HepG2 (cell line): ENCODE results near the gene STC2. TPM values are rescaled to one million over a fixed set of nuclear protein-coding genes. Genes with fewer than 3 reads are reported as not detected.

Experiments
- ATAC-seq: fragments of 200-7000 bp; cut with Tn5 transposase; 3 replicates; pipeline ENCODE4 v1.9.1; 2020; ENCODE audit warnings: mild to moderate bottlenecking, moderate library complexity
- BruUV-seq: library from RNA; stranded (reverse); fragments of 400-500 nt; replicated peaks from 2 replicates; lab custom pipeline; 2021; lab: Mats Ljungman, UMichigan
- CTCF ChIA-PET: fragments of 300-600 bp; formaldehyde crosslinking; extraction: SDS; loops from one replicate; lab custom pipeline; 2021; ENCODE audit warnings: low total read pairs, inconsistent platforms, low intra/inter-chr PET ratio; lab: Yijun Ruan, JAX
- POLR2A ChIA-PET: fragments of 350-600 bp; sonication (Branson Sonifier 250); formaldehyde crosslinking; loops from one replicate; lab custom pipeline; 2020; ENCODE audit warnings: antibody characterized with exemption, inconsistent platforms; lab: Yijun Ruan, JAX
- DNase-seq: peaks from one replicate; pipeline ENCODE4 v3.0.0-alpha.2; 2015; ENCODE audit warnings: low spot score
- FAIRE-seq: peaks from 3 replicates; lab custom pipeline; 2011; peaks lifted over from hg19 to GRCh38; lab: Jason Lieb, UNC
- H2AFZ ChIP-seq: one replicate; pipeline ENCODE4 v1.6.1; 2011; ENCODE audit warnings: low read length, inconsistent platforms
- H3K27ac ChIP-seq: fragments of 300-600 bp; 3 replicates; pipeline ENCODE4 v1.8.0; 2011; ENCODE audit warnings: mixed run types, mild to moderate bottlenecking, mixed read lengths, low read length, inconsistent platforms; ENCODE audit not compliant: insufficient read depth; ENCODE audit errors: extremely low read length
- H3K27me3 ChIP-seq, 2 experiments: fragments of 200-600 bp in 1 of 2; 2 replicates in 1 of 2; 3 replicates in 1 of 2; pipeline versions ENCODE4 v1.6.0 to v1.8.0; 2011; ENCODE audit warnings: low read length in 2 of 2, mild to moderate bottlenecking in 2 of 2, moderate library complexity in 2 of 2, inconsistent platforms in 1 of 2; ENCODE audit not compliant: insufficient read depth in 2 of 2, control insufficient read depth in 1 of 2
- H3K36me3 ChIP-seq, 2 experiments: fragments of 200-600 bp in 1 of 2; replicated peaks in 1 of 2; 2 replicates in 1 of 2; 3 replicates in 1 of 2; pipeline versions ENCODE4 v1.5.1 to v1.8.0; 2011; ENCODE audit warnings: low read length in 2 of 2, inconsistent platforms in 1 of 2; ENCODE audit not compliant: insufficient read depth in 2 of 2, control insufficient read depth in 1 of 2
- H3K4me1 ChIP-seq: 2 replicates; pipeline ENCODE4 v1.5.1; 2012; ENCODE audit warnings: low read length, inconsistent platforms; ENCODE audit not compliant: insufficient read depth
- H3K4me2 ChIP-seq: 2 replicates; pipeline ENCODE4 v1.6.0; 2011; ENCODE audit warnings: low read depth, low read length, inconsistent platforms
- H3K4me3 ChIP-seq, 3 experiments: fragments of 200-600 bp in 1 of 3; sonication (generic), shearing (Covaris generic) in 1 of 3; replicated peaks in 1 of 3; 2 replicates each; pipeline ENCODE4 v1.5.1; 2011 to 2016; ENCODE audit warnings: low read length in 3 of 3, inconsistent platforms in 2 of 3, low read depth in 2 of 3, mild to moderate bottlenecking in 2 of 3, control low read depth in 1 of 3, mixed read lengths in 1 of 3; ENCODE audit not compliant: insufficient read depth in 1 of 3
- H3K79me2 ChIP-seq: one replicate; pipeline ENCODE4 v1.6.1; 2011; ENCODE audit warnings: low read length, inconsistent platforms; ENCODE audit not compliant: insufficient read depth
- H3K9ac ChIP-seq: 2 replicates; pipeline ENCODE4 v1.6.0; 2011; ENCODE audit warnings: mild to moderate bottlenecking, low read depth, low read length, inconsistent platforms; ENCODE audit not compliant: insufficient read depth
- H3K9me3 ChIP-seq: 2 replicates; pipeline ENCODE4 v1.5.1; 2012; ENCODE audit warnings: mild to moderate bottlenecking, low read length
- H4K20me1 ChIP-seq: 2 replicates; pipeline ENCODE4 v1.6.0; 2011; ENCODE audit warnings: inconsistent platforms, mild to moderate bottlenecking, low read length, moderate library complexity; ENCODE audit not compliant: insufficient read depth
- PBX3 ChIP-seq: sonication (generic); formaldehyde crosslinking; IDR thresholded peaks from 2 replicates; pipeline ENCODE4 v1.8.1; 2023; ENCODE audit warnings: missing genetic modification reagents, inconsistent platforms, borderline replicate concordance
- POLR2G ChIP-seq: fragments of 200-400 bp; formaldehyde crosslinking; IDR thresholded peaks from 2 replicates; pipeline ENCODE4 v1.6.1; 2018; ENCODE audit warnings: mild to moderate bottlenecking, low read depth, low read length, moderate library complexity
- ZBTB46 ChIP-seq: sonication (generic); formaldehyde crosslinking; IDR thresholded peaks from 2 replicates; pipeline ENCODE4 v1.4.0; 2020; ENCODE audit warnings: mild to moderate bottlenecking, missing genetic modification reagents, borderline replicate concordance
- ZNF331 ChIP-seq: sonication (generic); formaldehyde crosslinking; IDR thresholded peaks from 2 replicates; pipeline ENCODE4 v1.4.0; 2020; ENCODE audit warnings: missing genetic modification reagents
- WGBS: methylation state at CpG from one replicate; pipeline ENCODE4 v1.1.6; 2017; ENCODE audit warnings: low lambda C conversion rate; 5-methylcytosine and 5-hydroxymethylcytosine counted together
- in situ Hi-C: cut with HindIII; loops from 2 replicates; pipeline ENCODE4 v1.10.0; 2017; ENCODE audit warnings: low pct_unique_long_range_greater_than_20kb; ENCODE audit not compliant: extremely low pct_ligation_motif_present
- intact Hi-C: fragments of 100-400 bp; cut with micrococcal nuclease; formaldehyde crosslinking; loops from one replicate; pipeline ENCODE4 v1.10.0; 2022; ENCODE audit not compliant: unreplicated experiment
- polyA plus RNA-seq, 8 experiments: library from polyadenylated mRNA; depleted of rRNA in 3 of 8; stranded (reverse) in 7 of 8; unstranded in 1 of 8; fragments of >200 nt; fragmentation: Illumina TruSeq in 4 of 8; extraction: Trizol in 4 of 8; gene quantifications; 2 replicates each; pipeline versions ENCODE4 v1.2.1 to v1.2.3, GENCODE V29; 2011 to 2016; ENCODE audit warnings: low read depth in 4 of 8, missing spikeins in 1 of 8, mixed read lengths in 1 of 8; ENCODE audit not compliant: insufficient read depth in 1 of 8
- total RNA-seq, 5 experiments: library from RNA; depleted of rRNA; stranded (reverse); fragments of >200 nt; fragmentation: Illumina TruSeq; extraction: Trizol; gene quantifications; 2 replicates each; pipeline ENCODE4 v1.2.3, GENCODE V29; 2016; ENCODE audit warnings: low read depth in 1 of 5

Gene STC2
- total and polyA plus RNA-seq, 2 of the 13 experiments (the other 11 are each of a cell fraction or from before 2014, with no cell fraction given) = 27.1 to 69.2 TPM

- peaks cover 61% of the 10 kb centered on the region for H3K4me1 ChIP-seq
- no peak overlapping the region for H2AFZ ChIP-seq
- CTCF ChIA-PET = no interaction called here
- 94% methylated on average over 6 of the region's 7 CpGs for WGBS
- peaks cover 29% of the 10 kb centered on the region for H4K20me1 ChIP-seq
- peaks cover 48 to 79% of the 10 kb centered on the region in 2 experiments for H3K36me3 ChIP-seq
- POLR2A ChIA-PET = interaction anchor here (1.6 to 6.6 kb wide), 3 partner anchors 10 to 22 kb away, joined by 4 to 86 read pairs (median 5); partner anchors contain the start of gene STC2
- TF ChIP-seq POLR2G (0 out of 2 replicates have a peak, but pooled peaks have one; percentile 15), ZBTB46 (CRISPR knock-in tag) (no peak), PBX3 (CRISPR knock-in tag) (no peak), ZNF331 (CRISPR knock-in tag) (no peak)
- no peak for ATAC-seq
- in situ Hi-C loops = no loop called here
- intact Hi-C loops = no loop called here
- BruUV-seq = no TSS peak
- peaks cover 13% of the 10 kb centered on the region for H3K79me2 ChIP-seq
- no peak overlapping the region for H3K9ac ChIP-seq
- no peaks in the 10 kb centered on the region for H3K9me3 ChIP-seq
- DNase-seq = no peak
- H3K4me3 ChIP-seq = no peak overlapping the region
- no peak overlapping the region for H3K27ac ChIP-seq
- H3K4me2 ChIP-seq = no peak overlapping the region
- no peak for FAIRE-seq
- H3K27me3 ChIP-seq = no peaks in the 10 kb centered on the region
Observed at GRCh38 chr5:173318881-173319620, 9.2 kb downstream of the STC2 start.
